K562 (cell line): Measurements from ENCODE around the gene CAMSAP2. TPM values are rescaled to one million over a fixed set of nuclear protein-coding genes. Genes with fewer than 3 reads are reported as not detected.
A peak's percentile ranks its signal among the peaks of the same experiment; 100 is the strongest.

Experiments
- ATAC-seq: fragments of 200-7000 bp; cut with Tn5 transposase; 3 replicates; pipeline ENCODE4 v1.9.1; 2020; ENCODE audit warnings: moderate library complexity
- BruUV-seq: library from RNA; stranded (reverse); fragments of 400-500 nt; replicated peaks from 2 replicates; lab custom pipeline; 2021; lab: Mats Ljungman, UMichigan
- CTCF ChIA-PET: fragments of 300-600 bp; formaldehyde crosslinking; extraction: SDS; loops from one replicate; lab custom pipeline; 2021; ENCODE audit warnings: low intra/inter-chr PET ratio; lab: Yijun Ruan, JAX
- POLR2A ChIA-PET: fragments of 300-600, 350-650 bp; sonication (Branson Sonifier 250); formaldehyde crosslinking; extraction: SDS; loops from one replicate; lab custom pipeline; 2021; ENCODE audit warnings: antibody characterized with exemption, inconsistent platforms; lab: Yijun Ruan, JAX
- DNase-seq, 4 experiments: peaks; one replicate each; pipeline versions ENCODE4 v3.0.0 to v3.0.0-alpha.2; 2011 to 2018; ENCODE audit warnings: low spot score in 3 of 4, mixed read lengths in 3 of 4; ENCODE audit errors: extremely low read depth in 1 of 4
- FAIRE-seq: peaks from 2 replicates; lab custom pipeline; 2011; peaks lifted over from hg19 to GRCh38; lab: Jason Lieb, UNC
- H2AFZ ChIP-seq: 2 replicates; pipeline ENCODE4 v1.6.0; 2011; ENCODE audit warnings: low read depth, low read length, control low read depth, inconsistent platforms
- H3K27ac ChIP-seq: fragments of 200-600 bp; 3 replicates; pipeline ENCODE4 v1.8.0; 2011; ENCODE audit warnings: low read depth, mild to moderate bottlenecking, control low read depth, inconsistent platforms, low read length, moderate library complexity, mixed read lengths; ENCODE audit errors: extremely low read depth
- H3K27me3 ChIP-seq, 2 experiments: fragments of 300-600 bp in 1 of 2; 2 replicates in 1 of 2; 3 replicates in 1 of 2; pipeline versions ENCODE4 v1.6.0 to v1.8.0; 2011; ENCODE audit warnings: inconsistent platforms in 2 of 2, low read length in 2 of 2, mild to moderate bottlenecking in 1 of 2, mixed read lengths in 1 of 2, moderate library complexity in 1 of 2; ENCODE audit not compliant: control insufficient read depth in 2 of 2, insufficient read depth in 2 of 2
- H3K36me3 ChIP-seq: fragments of 300-600 bp; 3 replicates; pipeline ENCODE4 v1.8.0; 2011; ENCODE audit warnings: mild to moderate bottlenecking, low read length, inconsistent platforms; ENCODE audit not compliant: control insufficient read depth, insufficient read depth
- H3K4me1 ChIP-seq, 2 experiments: fragments of 200-600 bp in 1 of 2; replicated peaks in 1 of 2; 2 replicates in 1 of 2; 3 replicates in 1 of 2; pipeline versions ENCODE4 v1.5.1 to v1.8.0; 2011; ENCODE audit warnings: inconsistent platforms in 2 of 2, low read length in 2 of 2, mild to moderate bottlenecking in 1 of 2, mixed read lengths in 1 of 2, moderate library complexity in 1 of 2; ENCODE audit not compliant: control insufficient read depth in 2 of 2, insufficient read depth in 2 of 2
- H3K4me2 ChIP-seq: 2 replicates; pipeline ENCODE4 v1.6.1; 2011; ENCODE audit warnings: low read length, control low read depth, inconsistent platforms, mixed read lengths; ENCODE audit not compliant: insufficient read depth
- H3K4me3 ChIP-seq: fragments of 200-600 bp; sonication (generic), shearing (Covaris generic); 2 replicates; pipeline ENCODE4 v1.5.1; 2016; ENCODE audit warnings: control low read depth, inconsistent platforms
- H3K79me2 ChIP-seq: fragments of 200-600 bp; 3 replicates; pipeline ENCODE4 v1.8.0; 2011; ENCODE audit warnings: low read length, inconsistent platforms; ENCODE audit not compliant: control insufficient read depth, insufficient read depth
- H3K9ac ChIP-seq, 2 experiments: 2 replicates each; pipeline versions ENCODE4 v1.6.0 to v1.6.1; 2011; ENCODE audit warnings: low read depth in 2 of 2, low read length in 2 of 2, control low read depth in 1 of 2, inconsistent platforms in 1 of 2, mild to moderate bottlenecking in 1 of 2, mixed read lengths in 1 of 2; ENCODE audit not compliant: insufficient read depth in 1 of 2
- H3K9me1 ChIP-seq: one replicate; pipeline ENCODE4 v1.6.0; 2011; ENCODE audit warnings: inconsistent platforms, mild to moderate bottlenecking, low read length, moderate library complexity; ENCODE audit not compliant: control insufficient read depth, insufficient read depth
- H3K9me3 ChIP-seq: replicated peaks from 2 replicates; pipeline ENCODE4 v1.5.1; 2011; ENCODE audit warnings: low read depth, low read length, inconsistent platforms; ENCODE audit not compliant: control insufficient read depth, insufficient read depth
- H4K20me1 ChIP-seq: replicated peaks from 2 replicates; pipeline ENCODE4 v1.6.1; 2011; ENCODE audit warnings: low read length, inconsistent platforms, mixed read lengths; ENCODE audit not compliant: control insufficient read depth, insufficient read depth
- EWSR1 ChIP-seq: fragments of 450-650 bp; IDR thresholded peaks from 2 replicates; pipeline ENCODE4 v1.6.1; 2018; ENCODE audit warnings: borderline replicate concordance, mild to moderate bottlenecking, low read depth, moderate library complexity; ENCODE audit not compliant: partially characterized antibody
- HCFC1 ChIP-seq: IDR thresholded peaks from 2 replicates; pipeline ENCODE4 v1.6.1; 2012; ENCODE audit warnings: low read depth, low read length, improper control_type of control experiment
- MTA2 ChIP-seq: fragments of 450-650 bp; IDR thresholded peaks from 2 replicates; pipeline ENCODE4 v1.6.1; 2016; ENCODE audit warnings: low read depth
- POLR2H ChIP-seq: IDR thresholded peaks from 2 replicates; pipeline ENCODE4 v1.6.1; 2016; ENCODE audit warnings: missing genetic modification characterization, low read depth, mild to moderate bottlenecking, control low read depth, missing compliant biosample characterization, moderate library complexity
- SRSF7 ChIP-seq: fragments of 200-400 bp; formaldehyde crosslinking; optimal IDR thresholded peaks from 2 replicates; pipeline ENCODE3; 2017; ENCODE audit warnings: mild to moderate bottlenecking, low read depth, low read length
- TAF9B ChIP-seq: fragments of 450-650 bp; IDR thresholded peaks from 2 replicates; pipeline ENCODE4 v1.6.1; 2018; ENCODE audit warnings: mild to moderate bottlenecking; ENCODE audit not compliant: partially characterized antibody
- ZBTB40 ChIP-seq, 2 experiments: fragments of 450-650 bp in 1 of 2; sonication (generic) in 1 of 2; formaldehyde crosslinking in 1 of 2; IDR thresholded peaks; 2 replicates each; pipeline versions ENCODE4 v1.7.1 to v1.9.0; 2016 to 2022; ENCODE audit warnings: inconsistent platforms in 1 of 2, mild to moderate bottlenecking in 1 of 2, missing genetic modification reagents in 1 of 2
- WGBS: fragments of 100-300 bp; shearing (Covaris generic); methylation state at CpG from one replicate; pipeline ENCODE4 v1.1.6; 2016; ENCODE audit warnings: low coverage, mixed read lengths; ENCODE audit not compliant: insufficient coverage; ENCODE audit errors: missing lambda C conversion rate; 5-methylcytosine and 5-hydroxymethylcytosine counted together
- in situ Hi-C: fragments of 300-500 bp; cut with MboI; formaldehyde crosslinking; loops from 4 replicates; pipeline ENCODE4 v1.15.0; 2018; ENCODE audit warnings: inconsistent platforms, mixed read lengths
- intact Hi-C: fragments of 100-400 bp; cut with micrococcal nuclease; formaldehyde crosslinking; loops from 2 replicates; pipeline ENCODE4 v1.14.2; 2022
- polyA plus RNA-seq, 8 experiments: library from polyadenylated mRNA; depleted of rRNA in 4 of 8; stranded (reverse) in 5 of 8; unstranded in 3 of 8; fragments of >200 nt; fragmentation: Nextera tagmentation in 2 of 8; fragmentation: Illumina TruSeq in 1 of 8; extraction: Ambion mirVana in 2 of 8; extraction: Trizol in 1 of 8; gene quantifications; 2 replicates each; pipeline versions ENCODE4 v1.2.1 to v1.2.3, GENCODE V29; 2011 to 2014; ENCODE audit warnings: inconsistent platforms in 1 of 8, missing spikeins in 1 of 8
- total RNA-seq, 7 experiments: library from RNA; depleted of rRNA in 6 of 7; stranded (reverse); fragments of >200 nt in 6 of 7; fragmentation: Illumina TruSeq in 2 of 7; extraction: Trizol in 2 of 7; gene quantifications; 2 replicates each; pipeline versions ENCODE4 v1.2.1 to v1.2.3, GENCODE V29; 2011 to 2021; ENCODE audit warnings: low replicate concordance in 1 of 7
- TF ChIP-seq, protein P1 (sequence below), 2 experiments: fragments of 450-650 bp; IDR thresholded peaks; 2 replicates each; pipeline ENCODE4 v1.6.1; 2018; ENCODE audit warnings: mild to moderate bottlenecking in 2 of 2, low read depth in 1 of 2; ENCODE audit not compliant: partially characterized antibody in 2 of 2

CAMSAP2 gene
- total and polyA plus RNA-seq, 9 of the 15 experiments (the other 6 are each of a cell fraction or from before 2014, with no cell fraction given), result 1.4 to 7.5 (median 2.7) TPM

DNA sequence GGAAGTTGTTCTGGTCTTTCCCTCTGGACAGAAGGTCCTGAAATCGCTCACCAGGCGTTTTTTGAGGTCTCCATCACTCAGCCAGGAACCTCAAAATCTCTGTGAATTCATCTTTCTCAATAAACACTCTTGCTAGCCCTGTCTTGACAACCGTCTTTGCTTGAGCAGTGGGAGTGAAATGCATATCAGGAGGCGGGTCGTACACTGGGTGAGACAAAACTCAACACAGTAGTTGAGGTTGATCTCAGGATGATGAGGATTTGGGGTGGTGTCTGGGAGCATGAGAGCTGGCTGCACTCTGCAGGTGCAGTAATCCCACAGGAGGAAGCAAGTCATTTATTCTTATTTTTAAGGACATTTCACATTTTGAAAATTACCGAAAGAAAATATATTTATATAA is 136.0 kb downstream of the CAMSAP2 start (continued):
- TF ChIP-seq, protein P1, sequence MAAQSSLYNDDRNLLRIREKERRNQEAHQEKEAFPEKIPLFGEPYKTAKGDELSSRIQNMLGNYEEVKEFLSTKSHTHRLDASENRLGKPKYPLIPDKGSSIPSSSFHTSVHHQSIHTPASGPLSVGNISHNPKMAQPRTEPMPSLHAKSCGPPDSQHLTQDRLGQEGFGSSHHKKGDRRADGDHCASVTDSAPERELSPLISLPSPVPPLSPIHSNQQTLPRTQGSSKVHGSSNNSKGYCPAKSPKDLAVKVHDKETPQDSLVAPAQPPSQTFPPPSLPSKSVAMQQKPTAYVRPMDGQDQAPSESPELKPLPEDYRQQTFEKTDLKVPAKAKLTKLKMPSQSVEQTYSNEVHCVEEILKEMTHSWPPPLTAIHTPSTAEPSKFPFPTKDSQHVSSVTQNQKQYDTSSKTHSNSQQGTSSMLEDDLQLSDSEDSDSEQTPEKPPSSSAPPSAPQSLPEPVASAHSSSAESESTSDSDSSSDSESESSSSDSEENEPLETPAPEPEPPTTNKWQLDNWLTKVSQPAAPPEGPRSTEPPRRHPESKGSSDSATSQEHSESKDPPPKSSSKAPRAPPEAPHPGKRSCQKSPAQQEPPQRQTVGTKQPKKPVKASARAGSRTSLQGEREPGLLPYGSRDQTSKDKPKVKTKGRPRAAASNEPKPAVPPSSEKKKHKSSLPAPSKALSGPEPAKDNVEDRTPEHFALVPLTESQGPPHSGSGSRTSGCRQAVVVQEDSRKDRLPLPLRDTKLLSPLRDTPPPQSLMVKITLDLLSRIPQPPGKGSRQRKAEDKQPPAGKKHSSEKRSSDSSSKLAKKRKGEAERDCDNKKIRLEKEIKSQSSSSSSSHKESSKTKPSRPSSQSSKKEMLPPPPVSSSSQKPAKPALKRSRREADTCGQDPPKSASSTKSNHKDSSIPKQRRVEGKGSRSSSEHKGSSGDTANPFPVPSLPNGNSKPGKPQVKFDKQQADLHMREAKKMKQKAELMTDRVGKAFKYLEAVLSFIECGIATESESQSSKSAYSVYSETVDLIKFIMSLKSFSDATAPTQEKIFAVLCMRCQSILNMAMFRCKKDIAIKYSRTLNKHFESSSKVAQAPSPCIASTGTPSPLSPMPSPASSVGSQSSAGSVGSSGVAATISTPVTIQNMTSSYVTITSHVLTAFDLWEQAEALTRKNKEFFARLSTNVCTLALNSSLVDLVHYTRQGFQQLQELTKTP (IDR thresholded peaks at IDR 0.05; ENCODE audit: low read depth in 1 of 2, partially characterized antibody in 2 of 2), result no peak
- TF ChIP-seq POLR2H (tag), result no peak
- TF ChIP-seq EWSR1, result no peak
- TF ChIP-seq SRSF7, result no peak
- TF ChIP-seq TAF9B, result no peak
- no peak for TF ChIP-seq HCFC1
- no peak for TF ChIP-seq MTA2

GRCh38 chr1:200875416-200875815 is 136.7 kb downstream of the CAMSAP2 start:
- peaks cover 0 to 14% of the 10 kb centered on the region in 2 experiments; a peak in 1 of 5 replicates for H3K4me1 ChIP-seq
- in situ Hi-C loops, result no loop called here
- H3K79me2 ChIP-seq, result no peaks in the 10 kb centered on the region
- no peaks in the 10 kb centered on the region for H4K20me1 ChIP-seq
- no peak overlapping the region for H3K27ac ChIP-seq
- H3K9ac ChIP-seq, result no peak overlapping the region
- ATAC-seq (no peak), FAIRE-seq (no peak), DNase-seq (peak in 1 of 4 experiments; percentile 5)
- intact Hi-C loops, result no loop called here
- ChIA-PET CTCF (no interaction called here), POLR2A (interaction anchor here (0.6 kb wide), 1 partner anchor 31 kb away, joined by 4 read pairs; no protein-coding TSS in a partner anchor)
- BruUV-seq, result no TSS peak
- WGBS, result 0% methylated on average over 5 of the region's 5 CpGs
- H3K4me3 ChIP-seq, result no peak overlapping the region
- H3K4me2 ChIP-seq, result no peak overlapping the region
- peaks cover 67 to 71% of the 10 kb centered on the region in 2 experiments for H3K27me3 ChIP-seq
- H3K36me3 ChIP-seq, result no peaks in the 10 kb centered on the region
- no peak overlapping the region for H2AFZ ChIP-seq
- H3K9me3 ChIP-seq, result no peaks in the 10 kb centered on the region
- H3K9me1 ChIP-seq, result no peaks in the 10 kb centered on the region
- TF ChIP-seq ZBTB40 (IDR thresholded peaks at IDR 0.05) (no peak), ZBTB40 (CRISPR knock-in tag; IDR thresholded peaks at IDR 0.05) (no peak)
